K562 (cell line): ENCODE measurements around the gene CPED1. TPM values are rescaled to one million over a fixed set of nuclear protein-coding genes. Genes with fewer than 3 reads are reported as not detected.

ENCODE experiments used
- ASH1L ChIP-seq: fragments of 450-650 bp; IDR thresholded peaks from 2 replicates; pipeline ENCODE4 v1.6.1; 2018; ENCODE audit warnings: borderline replicate concordance, mild to moderate bottlenecking, low read depth; ENCODE audit not compliant: partially characterized antibody
- CCNT2 ChIP-seq: IDR thresholded peaks from 2 replicates; pipeline ENCODE4 v1.6.1; 2011; ENCODE audit warnings: borderline replicate concordance, low read depth, mild to moderate bottlenecking, moderate library complexity, mixed read lengths, low read length; ENCODE audit not compliant: insufficient read length; ENCODE audit errors: extremely low read depth
- CHD2 ChIP-seq: IDR thresholded peaks from 2 replicates; pipeline ENCODE4 v1.6.1; 2011; ENCODE audit warnings: low read depth, low read length
- FOXA1 ChIP-seq: fragments of 450-650 bp; IDR thresholded peaks from 2 replicates; pipeline ENCODE4 v1.6.1; 2016; ENCODE audit warnings: mild to moderate bottlenecking, borderline replicate concordance
- HDAC8 ChIP-seq: fragments of 450-650 bp; IDR thresholded peaks from 2 replicates; pipeline ENCODE4 v1.6.1; 2016; ENCODE audit warnings: mild to moderate bottlenecking, missing genetic modification characterization, moderate library complexity, missing compliant biosample characterization
- HMG20B ChIP-seq: fragments of 250-450 bp; sonication (Bioruptor Pico); IDR thresholded peaks from 2 replicates; pipeline ENCODE4 v1.5.0; 2021; ENCODE audit warnings: mild to moderate bottlenecking
- PML ChIP-seq: IDR thresholded peaks from 2 replicates; pipeline ENCODE4 v1.6.1; 2012; ENCODE audit warnings: low read length, inconsistent platforms
- PTTG1 ChIP-seq: fragments of 450-650 bp; IDR thresholded peaks from 2 replicates; pipeline ENCODE4 v1.6.1; 2016; ENCODE audit warnings: low read depth, mild to moderate bottlenecking, missing genetic modification characterization, missing compliant biosample characterization
- TAF7 ChIP-seq: fragments of 450-650 bp; IDR thresholded peaks from 2 replicates; pipeline ENCODE4 v1.6.1; 2016; ENCODE audit warnings: missing genetic modification characterization, missing compliant biosample characterization
- ZC3H4 ChIP-seq: sonication (generic); formaldehyde crosslinking; IDR thresholded peaks from 2 replicates; pipeline ENCODE4 v1.9.0; 2021; ENCODE audit warnings: missing genetic modification reagents, borderline replicate concordance
- ZNF165 ChIP-seq: fragments of 250-450 bp; sonication (Bioruptor Pico); IDR thresholded peaks from 2 replicates; pipeline ENCODE4 v1.4.0; 2020; ENCODE audit warnings: borderline replicate concordance
- ZNF583 ChIP-seq: fragments of 250-450 bp; sonication (Bioruptor Pico); IDR thresholded peaks from 2 replicates; pipeline ENCODE4 v1.4.0; 2020
- polyA plus RNA-seq, 8 experiments: library from polyadenylated mRNA; depleted of rRNA in 4 of 8; stranded (reverse) in 5 of 8; unstranded in 3 of 8; fragments of >200 nt; fragmentation: Nextera tagmentation in 2 of 8; fragmentation: Illumina TruSeq in 1 of 8; extraction: Ambion mirVana in 2 of 8; extraction: Trizol in 1 of 8; gene quantifications; 2 replicates each; pipeline versions ENCODE4 v1.2.1 to v1.2.3, GENCODE V29; 2011 to 2014; ENCODE audit warnings: inconsistent platforms in 1 of 8, missing spikeins in 1 of 8
- total RNA-seq, 7 experiments: library from RNA; depleted of rRNA in 6 of 7; stranded (reverse); fragments of >200 nt in 6 of 7; fragmentation: Illumina TruSeq in 2 of 7; extraction: Trizol in 2 of 7; gene quantifications; 2 replicates each; pipeline versions ENCODE4 v1.2.1 to v1.2.3, GENCODE V29; 2011 to 2021; ENCODE audit warnings: low replicate concordance in 1 of 7
- TF ChIP-seq, protein P1 (sequence below): sonication (generic); formaldehyde crosslinking; IDR thresholded peaks from 2 replicates; pipeline ENCODE4 v1.8.1; 2023; ENCODE audit warnings: mild to moderate bottlenecking, missing genetic modification reagents
- TF ChIP-seq, protein P2 (sequence below): fragments of 450-650 bp; IDR thresholded peaks from 2 replicates; pipeline ENCODE4 v1.6.1; 2016; ENCODE audit warnings: borderline replicate concordance
- TF ChIP-seq, protein P3 (sequence below): fragments of 450-650 bp; formaldehyde crosslinking; IDR thresholded peaks from 2 replicates; pipeline ENCODE4 v1.4.0; 2020; ENCODE audit warnings: mild to moderate bottlenecking, mixed read lengths
- TF ChIP-seq, protein P4 (sequence below): fragments of 450-650 bp; IDR thresholded peaks from 2 replicates; pipeline ENCODE4 v1.6.1; 2017; ENCODE audit warnings: antibody characterized with exemption, mild to moderate bottlenecking

The CPED1 gene
- total and polyA plus RNA-seq, 9 of the 15 experiments (the other 6 are each of a cell fraction or from before 2014, with no cell fraction given) = 195 to 393 (median 290) TPM

DNA sequence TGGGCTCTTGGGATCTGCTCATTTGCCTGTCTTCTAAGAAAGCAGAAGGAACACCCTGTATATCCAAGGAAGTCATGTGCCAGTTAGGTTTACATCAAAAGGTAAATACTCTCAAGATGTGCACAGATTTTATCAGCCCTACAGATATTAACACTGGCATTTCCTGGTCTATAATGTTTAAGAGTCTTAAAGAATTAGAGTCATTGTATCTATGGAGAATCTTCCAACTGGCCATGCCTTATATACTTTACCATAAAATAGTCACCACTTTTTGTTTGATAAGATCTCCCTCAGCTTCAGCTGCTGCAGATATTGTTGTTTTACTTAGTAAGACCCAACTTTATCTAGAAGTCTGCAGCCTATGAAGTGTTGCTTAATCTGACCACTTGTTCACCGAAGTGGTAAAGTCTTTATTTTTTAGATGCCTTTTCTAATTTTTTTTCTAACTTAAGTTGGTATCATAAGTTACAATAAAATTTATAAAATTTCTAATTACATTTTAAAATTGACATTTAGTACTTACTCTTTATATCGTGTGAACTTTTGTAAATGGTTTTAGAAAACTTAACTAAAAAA is 58.5 kb downstream of the CPED1 start (continued):
- TF ChIP-seq PTTG1 (tag) (no peak), ZNF165 (no peak), ZNF583 (CRISPR knock-in tag) (no peak), ASH1L (no peak), PML (peak; percentile 90; the same call in 1 of the 2 replicates), TAF7 (tag) (no peak), FOXA1 (no peak), HDAC8 (no peak), CHD2 (no peak), CCNT2 (peak; percentile 65), HMG20B (no peak), ZC3H4 (no peak)
- TF ChIP-seq, protein P1, sequence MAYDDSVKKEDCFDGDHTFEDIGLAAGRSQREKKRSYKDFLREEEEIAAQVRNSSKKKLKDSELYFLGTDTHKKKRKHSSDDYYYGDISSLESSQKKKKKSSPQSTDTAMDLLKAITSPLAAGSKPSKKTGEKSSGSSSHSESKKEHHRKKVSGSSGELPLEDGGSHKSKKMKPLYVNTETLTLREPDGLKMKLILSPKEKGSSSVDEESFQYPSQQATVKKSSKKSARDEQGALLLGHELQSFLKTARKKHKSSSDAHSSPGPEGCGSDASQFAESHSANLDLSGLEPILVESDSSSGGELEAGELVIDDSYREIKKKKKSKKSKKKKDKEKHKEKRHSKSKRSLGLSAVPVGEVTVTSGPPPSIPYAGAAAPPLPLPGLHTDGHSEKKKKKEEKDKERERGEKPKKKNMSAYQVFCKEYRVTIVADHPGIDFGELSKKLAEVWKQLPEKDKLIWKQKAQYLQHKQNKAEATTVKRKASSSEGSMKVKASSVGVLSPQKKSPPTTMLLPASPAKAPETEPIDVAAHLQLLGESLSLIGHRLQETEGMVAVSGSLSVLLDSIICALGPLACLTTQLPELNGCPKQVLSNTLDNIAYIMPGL (CRISPR knock-in tag) = no peak
- TF ChIP-seq, protein P2, sequence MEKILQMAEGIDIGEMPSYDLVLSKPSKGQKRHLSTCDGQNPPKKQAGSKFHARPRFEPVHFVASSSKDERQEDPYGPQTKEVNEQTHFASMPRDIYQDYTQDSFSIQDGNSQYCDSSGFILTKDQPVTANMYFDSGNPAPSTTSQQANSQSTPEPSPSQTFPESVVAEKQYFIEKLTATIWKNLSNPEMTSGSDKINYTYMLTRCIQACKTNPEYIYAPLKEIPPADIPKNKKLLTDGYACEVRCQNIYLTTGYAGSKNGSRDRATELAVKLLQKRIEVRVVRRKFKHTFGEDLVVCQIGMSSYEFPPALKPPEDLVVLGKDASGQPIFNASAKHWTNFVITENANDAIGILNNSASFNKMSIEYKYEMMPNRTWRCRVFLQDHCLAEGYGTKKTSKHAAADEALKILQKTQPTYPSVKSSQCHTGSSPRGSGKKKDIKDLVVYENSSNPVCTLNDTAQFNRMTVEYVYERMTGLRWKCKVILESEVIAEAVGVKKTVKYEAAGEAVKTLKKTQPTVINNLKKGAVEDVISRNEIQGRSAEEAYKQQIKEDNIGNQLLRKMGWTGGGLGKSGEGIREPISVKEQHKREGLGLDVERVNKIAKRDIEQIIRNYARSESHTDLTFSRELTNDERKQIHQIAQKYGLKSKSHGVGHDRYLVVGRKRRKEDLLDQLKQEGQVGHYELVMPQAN = no peak
- TF ChIP-seq, protein P3, sequence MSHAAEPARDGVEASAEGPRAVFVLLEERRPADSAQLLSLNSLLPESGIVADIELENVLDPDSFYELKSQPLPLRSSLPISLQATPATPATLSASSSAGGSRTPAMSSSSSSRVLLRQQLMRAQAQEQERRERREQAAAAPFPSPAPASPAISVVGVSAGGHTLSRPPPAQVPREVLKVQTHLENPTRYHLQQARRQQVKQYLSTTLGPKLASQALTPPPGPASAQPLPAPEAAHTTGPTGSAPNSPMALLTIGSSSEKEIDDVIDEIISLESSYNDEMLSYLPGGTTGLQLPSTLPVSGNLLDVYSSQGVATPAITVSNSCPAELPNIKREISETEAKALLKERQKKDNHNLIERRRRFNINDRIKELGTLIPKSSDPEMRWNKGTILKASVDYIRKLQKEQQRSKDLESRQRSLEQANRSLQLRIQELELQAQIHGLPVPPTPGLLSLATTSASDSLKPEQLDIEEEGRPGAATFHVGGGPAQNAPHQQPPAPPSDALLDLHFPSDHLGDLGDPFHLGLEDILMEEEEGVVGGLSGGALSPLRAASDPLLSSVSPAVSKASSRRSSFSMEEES (CRISPR knock-in tag) = no peak
- TF ChIP-seq, protein P4, sequence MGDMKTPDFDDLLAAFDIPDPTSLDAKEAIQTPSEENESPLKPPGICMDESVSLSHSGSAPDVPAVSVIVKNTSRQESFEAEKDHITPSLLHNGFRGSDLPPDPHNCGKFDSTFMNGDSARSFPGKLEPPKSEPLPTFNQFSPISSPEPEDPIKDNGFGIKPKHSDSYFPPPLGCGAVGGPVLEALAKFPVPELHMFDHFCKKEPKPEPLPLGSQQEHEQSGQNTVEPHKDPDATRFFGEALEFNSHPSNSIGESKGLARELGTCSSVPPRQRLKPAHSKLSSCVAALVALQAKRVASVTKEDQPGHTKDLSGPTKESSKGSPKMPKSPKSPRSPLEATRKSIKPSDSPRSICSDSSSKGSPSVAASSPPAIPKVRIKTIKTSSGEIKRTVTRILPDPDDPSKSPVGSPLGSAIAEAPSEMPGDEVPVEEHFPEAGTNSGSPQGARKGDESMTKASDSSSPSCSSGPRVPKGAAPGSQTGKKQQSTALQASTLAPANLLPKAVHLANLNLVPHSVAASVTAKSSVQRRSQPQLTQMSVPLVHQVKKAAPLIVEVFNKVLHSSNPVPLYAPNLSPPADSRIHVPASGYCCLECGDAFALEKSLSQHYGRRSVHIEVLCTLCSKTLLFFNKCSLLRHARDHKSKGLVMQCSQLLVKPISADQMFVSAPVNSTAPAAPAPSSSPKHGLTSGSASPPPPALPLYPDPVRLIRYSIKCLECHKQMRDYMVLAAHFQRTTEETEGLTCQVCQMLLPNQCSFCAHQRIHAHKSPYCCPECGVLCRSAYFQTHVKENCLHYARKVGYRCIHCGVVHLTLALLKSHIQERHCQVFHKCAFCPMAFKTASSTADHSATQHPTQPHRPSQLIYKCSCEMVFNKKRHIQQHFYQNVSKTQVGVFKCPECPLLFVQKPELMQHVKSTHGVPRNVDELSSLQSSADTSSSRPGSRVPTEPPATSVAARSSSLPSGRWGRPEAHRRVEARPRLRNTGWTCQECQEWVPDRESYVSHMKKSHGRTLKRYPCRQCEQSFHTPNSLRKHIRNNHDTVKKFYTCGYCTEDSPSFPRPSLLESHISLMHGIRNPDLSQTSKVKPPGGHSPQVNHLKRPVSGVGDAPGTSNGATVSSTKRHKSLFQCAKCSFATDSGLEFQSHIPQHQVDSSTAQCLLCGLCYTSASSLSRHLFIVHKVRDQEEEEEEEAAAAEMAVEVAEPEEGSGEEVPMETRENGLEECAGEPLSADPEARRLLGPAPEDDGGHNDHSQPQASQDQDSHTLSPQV = peak; percentile 92
